B cell (primary cell): ENCODE data around the gene DENND10. TPM values are rescaled to one million over a fixed set of nuclear protein-coding genes. Genes with fewer than 3 reads are reported as not detected.

Source experiments
- ATAC-seq: fragments of 200-7000 bp; cut with Tn5 transposase; one replicate; pipeline ENCODE4 v1.10.0; 2021; ENCODE audit warnings: low read depth, mild to moderate bottlenecking, moderate number of reproducible peaks, moderate library complexity
- CTCF ChIA-PET: fragments of 350-600 bp; sonication (Branson Sonifier 250); formaldehyde crosslinking; loops from one replicate; lab custom pipeline; 2021; ENCODE audit warnings: antibody characterized with exemption, inconsistent platforms; lab: Charles Lee
- POLR2A ChIA-PET: fragments of 350-600 bp; sonication (Branson Sonifier 250); formaldehyde crosslinking; loops from one replicate; lab custom pipeline; 2021; ENCODE audit warnings: antibody characterized with exemption; lab: Charles Lee
- DNase-seq: peaks from one replicate; pipeline ENCODE4 v3.0.0; 2013
- H2AFZ ChIP-seq: 2 replicates; pipeline ENCODE4 v1.6.1; 2012; ENCODE audit warnings: mild to moderate bottlenecking, low read depth, low read length; ENCODE audit not compliant: insufficient read depth, poor library complexity, severe bottlenecking
- H3K27ac ChIP-seq, 2 donors: 1 replicate in 1 of 2; 2 replicates in 1 of 2; pipeline ENCODE4 v1.5.1; 2012 to 2013; ENCODE audit warnings: low read length in 2 of 2, mild to moderate bottlenecking in 2 of 2, moderate library complexity in 1 of 2
- H3K27me3 ChIP-seq, 4 experiments: fragments of 200-600 bp in 1 of 4; sonication (generic) in 1 of 4; replicated peaks in 1 of 4; 1 replicate in 2 of 4; 2 replicates in 2 of 4; pipeline versions ENCODE4 v1.6.1 to v1.7.0; 2013 to 2016; ENCODE audit warnings: low read length in 3 of 4, mild to moderate bottlenecking in 2 of 4, mixed read lengths in 1 of 4, moderate library complexity in 1 of 4; ENCODE audit not compliant: insufficient read depth in 4 of 4, control insufficient read depth in 3 of 4; ENCODE audit errors: control extremely low read depth in 1 of 4
- H3K36me3 ChIP-seq, 2 experiments: replicated peaks in 1 of 2; 1 replicate in 1 of 2; 2 replicates in 1 of 2; pipeline versions ENCODE4 v1.6.1 to v1.7.1; 2013; ENCODE audit warnings: low read length in 1 of 2; ENCODE audit not compliant: insufficient read depth in 2 of 2, control insufficient read depth in 1 of 2; ENCODE audit errors: control extremely low read depth in 1 of 2, extremely low read depth in 1 of 2
- H3K4me1 ChIP-seq, 2 donors: fragments of 200-600 bp in 1 of 2; sonication (generic) in 1 of 2; 1 replicate in 1 of 2; 2 replicates in 1 of 2; pipeline versions ENCODE4 v1.5.1 to v1.6.1; 2013 to 2017; ENCODE audit warnings: low read length in 2 of 2; ENCODE audit not compliant: control insufficient read depth in 2 of 2, insufficient read depth in 2 of 2
- H3K4me2 ChIP-seq: replicated peaks from 2 replicates; pipeline ENCODE3; 2012; ENCODE audit warnings: mild to moderate bottlenecking, low read depth, low read length; ENCODE audit not compliant: poor library complexity, severe bottlenecking
- H3K4me3 ChIP-seq, 5 experiments: fragments of 200-600 bp in 1 of 5; sonication (generic) in 1 of 5; 1 replicate in 3 of 5; 2 replicates in 2 of 5; pipeline versions ENCODE4 v1.5.1 to v1.7.0; 2011 to 2016; ENCODE audit warnings: low read length in 4 of 5, mild to moderate bottlenecking in 4 of 5, low read depth in 2 of 5, control low read depth in 1 of 5, moderate library complexity in 1 of 5; ENCODE audit not compliant: insufficient read depth in 1 of 5; ENCODE audit errors: control extremely low read depth in 1 of 5, extremely low read depth in 1 of 5
- H3K79me2 ChIP-seq: fragments of 200-600 bp; sonication (generic); one replicate; pipeline ENCODE4 v1.6.0; 2016; ENCODE audit warnings: low read length; ENCODE audit not compliant: control insufficient read depth, insufficient read depth
- H3K9ac ChIP-seq: fragments of 200-600 bp; sonication (generic); 2 replicates; pipeline ENCODE4 v1.6.1; 2017; ENCODE audit warnings: mild to moderate bottlenecking, low read length, moderate library complexity
- H3K9me3 ChIP-seq, 3 donors: one replicate each; pipeline versions ENCODE4 v1.6.1 to v1.7.1; 2013; ENCODE audit warnings: low read length in 2 of 3; ENCODE audit not compliant: control insufficient read depth in 2 of 3, insufficient read depth in 1 of 3; ENCODE audit errors: control extremely low read depth in 1 of 3
- H4K20me1 ChIP-seq: 2 replicates; pipeline ENCODE4 v1.6.0; 2012; ENCODE audit warnings: mild to moderate bottlenecking, low read length; ENCODE audit not compliant: insufficient read depth, control insufficient read depth, poor library complexity, severe bottlenecking
- H3K27ac Mint-ChIP-seq: one replicate; pipeline ENCODE4 v1.8.0; 2021; ENCODE audit warnings: mixed read lengths
- H3K27me3 Mint-ChIP-seq: one replicate; pipeline ENCODE4 v1.8.0; 2021; ENCODE audit warnings: mixed read lengths
- H3K4me1 Mint-ChIP-seq: one replicate; pipeline ENCODE4 v1.8.0; 2021; ENCODE audit warnings: mixed read lengths
- H3K4me3 Mint-ChIP-seq: one replicate; pipeline ENCODE4 v1.8.0; 2021; ENCODE audit warnings: mixed read lengths
- H3K9me3 Mint-ChIP-seq: one replicate; pipeline ENCODE4 v1.8.0; 2022; ENCODE audit warnings: mixed read lengths; ENCODE audit not compliant: insufficient read depth
- EZH2 ChIP-seq: IDR thresholded peaks from 2 replicates; pipeline ENCODE4 v1.6.1; 2012; ENCODE audit warnings: borderline replicate concordance, low read depth, mild to moderate bottlenecking, moderate library complexity, low read length; ENCODE audit not compliant: insufficient read depth, poor library complexity, severe bottlenecking
- WGBS: methylation state at CpG from one replicate; pipeline ENCODE4 v1.1.5; 2013; ENCODE audit warnings: missing lambda C conversion rate; ENCODE audit not compliant: insufficient coverage; 5-methylcytosine and 5-hydroxymethylcytosine counted together
- intact Hi-C: fragments of 100-400 bp; cut with micrococcal nuclease; formaldehyde crosslinking; loops from one replicate; pipeline ENCODE4 v1.10.0; 2022
- polyA plus RNA-seq: library from polyadenylated mRNA; depleted of rRNA; stranded (reverse); fragments of >200 nt; gene quantifications from 2 replicates; pipeline ENCODE4 v1.2.3, GENCODE V29; 2012
- total RNA-seq, 2 donors: library from RNA; stranded (reverse); fragments of 120-200 nt in 1 of 2; gene quantifications; 1 replicate in 1 of 2; 2 replicates in 1 of 2; pipeline versions ENCODE4 v1.2.3 to v1.2.4, GENCODE V29; 2013 to 2022
- TF ChIP-seq, protein P1 (sequence below): fragments of 200-600 bp; IDR thresholded peaks from one replicate; pipeline ENCODE4 v1.8.0; 2022; ENCODE audit warnings: antibody characterized with exemption, mild to moderate bottlenecking

Gene DENND10
- total and polyA plus RNA-seq, 2 donors (not counting 1 experiment from before 2014, with no cell fraction given) = 16.6 to 24.4 TPM

DNA sequence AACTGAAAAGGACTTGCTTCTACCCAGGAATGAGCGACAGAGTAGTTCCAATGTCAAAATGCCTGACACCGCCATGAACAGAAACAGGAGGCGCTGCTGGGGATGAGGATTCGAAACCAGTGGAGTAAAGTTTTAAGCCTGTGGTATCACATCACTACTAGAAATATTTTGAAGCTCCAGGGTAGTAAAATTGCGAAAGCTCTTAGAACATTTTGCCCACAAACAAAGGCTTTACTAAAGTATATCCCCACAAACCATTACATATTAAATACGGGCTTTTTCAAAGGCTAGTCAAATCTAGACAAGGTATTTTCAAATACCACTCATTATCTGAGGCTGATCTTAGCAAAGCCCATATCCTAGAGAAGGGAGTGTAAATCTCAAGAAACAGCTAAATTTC, 72.3 kb downstream of the DENND10 start:
- H3K4me3 ChIP-seq = no peak overlapping the region
- no peak for TF ChIP-seq EZH2
- TF ChIP-seq, protein P1, sequence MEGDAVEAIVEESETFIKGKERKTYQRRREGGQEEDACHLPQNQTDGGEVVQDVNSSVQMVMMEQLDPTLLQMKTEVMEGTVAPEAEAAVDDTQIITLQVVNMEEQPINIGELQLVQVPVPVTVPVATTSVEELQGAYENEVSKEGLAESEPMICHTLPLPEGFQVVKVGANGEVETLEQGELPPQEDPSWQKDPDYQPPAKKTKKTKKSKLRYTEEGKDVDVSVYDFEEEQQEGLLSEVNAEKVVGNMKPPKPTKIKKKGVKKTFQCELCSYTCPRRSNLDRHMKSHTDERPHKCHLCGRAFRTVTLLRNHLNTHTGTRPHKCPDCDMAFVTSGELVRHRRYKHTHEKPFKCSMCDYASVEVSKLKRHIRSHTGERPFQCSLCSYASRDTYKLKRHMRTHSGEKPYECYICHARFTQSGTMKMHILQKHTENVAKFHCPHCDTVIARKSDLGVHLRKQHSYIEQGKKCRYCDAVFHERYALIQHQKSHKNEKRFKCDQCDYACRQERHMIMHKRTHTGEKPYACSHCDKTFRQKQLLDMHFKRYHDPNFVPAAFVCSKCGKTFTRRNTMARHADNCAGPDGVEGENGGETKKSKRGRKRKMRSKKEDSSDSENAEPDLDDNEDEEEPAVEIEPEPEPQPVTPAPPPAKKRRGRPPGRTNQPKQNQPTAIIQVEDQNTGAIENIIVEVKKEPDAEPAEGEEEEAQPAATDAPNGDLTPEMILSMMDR = no peak
- CTCF ChIA-PET = interaction anchor here (0.5 to 1.0 kb wide), 3 partner anchors 8 to 686 kb away, joined by 3 read pairs; no protein-coding TSS in a partner anchor
- DNase-seq (no peak), ATAC-seq (no peak)
- no peak overlapping the region for H2AFZ ChIP-seq
- Mint-ChIP-seq H3K4me1 (peaks cover 28% of the 10 kb centered on the region), H3K27ac (peak overlapping the region; percentile 22), H3K4me3 (peak overlapping the region; percentile 48), H3K27me3 (no peaks in the 10 kb centered on the region), H3K9me3 (no peaks in the 10 kb centered on the region)
- WGBS = 67% methylated on average over 1 of the region's 6 CpGs
- H3K9me3 ChIP-seq = no peaks in the 10 kb centered on the region
- peaks cover 11 to 15% of the 10 kb centered on the region in 2 donors for H3K4me1 ChIP-seq
- no peak overlapping the region for H3K9ac ChIP-seq
- peaks cover 10 to 28% of the 10 kb centered on the region in 2 experiments for H3K36me3 ChIP-seq
- no peaks in the 10 kb centered on the region for H3K27me3 ChIP-seq
- POLR2A ChIA-PET = interaction anchor here (0.6 kb wide), 1 partner anchor 95 kb away, joined by 4 read pairs; no protein-coding TSS in a partner anchor
- peaks cover 43% of the 10 kb centered on the region for H3K79me2 ChIP-seq
- intact Hi-C loops = loop anchor here (5.0 kb wide), 1 partner anchor 476 kb away; the partner anchor contains the start of gene BAG3
- no peak overlapping the region for H3K27ac ChIP-seq
- H3K4me2 ChIP-seq = no peak overlapping the region
- H4K20me1 ChIP-seq = peaks cover 6% of the 10 kb centered on the region

DNA sequence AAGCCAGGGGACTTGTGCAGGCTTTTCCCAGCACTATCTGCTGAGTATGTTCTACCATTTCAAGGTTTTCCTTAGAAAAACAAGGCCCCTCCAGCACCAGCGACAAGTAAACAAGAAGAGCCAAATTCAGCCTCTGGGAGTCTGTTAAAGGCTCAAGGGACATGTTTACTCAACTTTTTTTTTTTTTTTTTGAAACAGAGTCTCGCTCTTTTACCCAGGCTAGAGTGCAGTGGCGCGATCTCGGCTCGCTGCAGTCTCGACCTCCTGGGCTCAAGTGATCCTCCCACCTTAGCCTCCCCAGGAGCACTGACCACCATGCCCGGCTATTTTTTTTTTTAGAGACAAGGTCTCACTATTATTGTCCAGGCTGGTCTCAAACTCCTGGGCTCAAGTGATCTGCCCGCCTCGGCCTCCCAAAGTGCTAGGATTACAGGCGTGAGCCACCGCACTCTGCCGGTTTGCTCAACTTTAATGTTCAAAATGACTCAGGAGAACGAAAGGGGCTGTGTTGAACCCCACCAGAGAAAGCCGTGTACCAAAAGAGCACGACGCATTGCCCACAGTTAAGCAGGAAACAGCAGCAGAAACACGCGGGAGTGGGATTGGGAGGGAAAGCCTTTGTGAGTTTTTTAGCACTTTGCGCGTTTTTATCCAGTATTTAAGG, 73.9 kb downstream of the DENND10 start:
- CTCF ChIA-PET = no interaction called here
- no peak for TF ChIP-seq EZH2
- TF ChIP-seq, protein P1 = no peak

More for the DNA sequence above, 73.9 kb downstream of the DENND10 start:
- Histone ChIP-seq H3K79me2 (peaks cover 43% of the 10 kb centered on the region), H2AFZ (peak overlapping the region; percentile 98), H3K4me2 (peak overlapping the region; percentile 77), H3K27me3 (no peaks in the 10 kb centered on the region), H3K27ac (peak overlapping the region; percentile 68 to 71), H4K20me1 (peaks cover 6% of the 10 kb centered on the region), H3K9me3 (no peaks in the 10 kb centered on the region), H3K4me1 (peaks cover 11 to 15% of the 10 kb centered on the region in 2 donors), H3K4me3 (peak overlapping the region; percentile 88 to 98 (median 89)), H3K36me3 (peaks cover 3 to 12% of the 10 kb centered on the region in 2 experiments), H3K9ac (peak overlapping the region; percentile 88)
- peak; percentile 1 for ATAC-seq
- 20% methylated on average over 20 of the region's 21 CpGs for WGBS
- peaks cover 28% of the 10 kb centered on the region for H3K4me1 Mint-ChIP-seq
- intact Hi-C loops = loop anchor here (1.0 to 5.0 kb wide), 7 partner anchors 13 to 694 kb away; partner anchors contain the start of genes BAG3, EIF3A, MCMBP and SFXN4
- peak overlapping the region; percentile 90 for H3K27ac Mint-ChIP-seq
- no peaks in the 10 kb centered on the region for H3K27me3 Mint-ChIP-seq
- H3K9me3 Mint-ChIP-seq = no peaks in the 10 kb centered on the region
- peak overlapping the region; percentile 94 for H3K4me3 Mint-ChIP-seq
- DNase-seq = no peak
- POLR2A ChIA-PET = no interaction called here
